GM20000 (cell line): ENCODE data around the gene PRMT3.

Experiments
- DNase-seq: peaks from one replicate; pipeline ENCODE4 v3.0.0; 2012; ENCODE audit warnings: low spot score
- CTCF ChIP-seq: IDR thresholded peaks from 2 replicates; pipeline ENCODE4 v1.5.1; 2012; ENCODE audit warnings: mild to moderate bottlenecking, control low read depth; ENCODE audit errors: extremely low read depth, missing control alignments

PRMT3 gene

GRCh38 chr11:20387261-20388095 lies at the start of gene PRMT3:
Gene PRMT3, plus strand, starts transcription at chr11:20387716. Its CDS starts 31 bp downstream, at chr11:20387747.
- no peak for TF ChIP-seq CTCF
- peak; percentile 97 for DNase-seq

GRCh38 chr11:20342347-20343141 lies 45.0 kb upstream of the PRMT3 start:
- DNase-seq = no peak
- no peak for TF ChIP-seq CTCF

- TF ChIP-seq CTCF = no peak
- no peak for DNase-seq
Measured at GRCh38 chr11:20351136-20351535, 36.4 kb upstream of the PRMT3 start.

DNA sequence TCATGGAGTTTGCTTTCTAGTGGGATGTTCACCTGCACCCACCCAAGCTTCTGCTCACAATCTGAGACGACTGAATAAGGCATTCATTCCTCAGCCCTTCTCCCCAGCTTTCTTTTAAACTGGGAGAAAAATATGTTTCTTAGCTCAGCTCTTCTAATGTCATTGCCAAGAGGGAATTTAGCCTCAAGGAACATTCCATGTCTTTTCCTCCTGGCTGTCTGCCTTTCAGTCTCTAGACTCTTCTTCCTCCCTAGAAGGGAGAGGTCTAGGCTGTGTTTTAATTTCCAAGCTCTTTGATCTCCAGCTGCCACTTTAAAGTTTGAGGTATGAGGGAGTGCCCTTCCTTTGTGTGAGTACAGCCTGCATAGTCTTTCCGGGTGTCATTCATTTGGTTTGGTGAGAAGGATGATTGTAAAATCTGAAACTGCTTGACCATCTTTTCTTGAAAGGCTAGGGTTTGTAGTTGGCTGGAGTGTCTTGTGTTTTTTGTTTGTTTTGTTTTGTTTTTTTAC lies 35.7 kb upstream of the PRMT3 start:
- no peak for DNase-seq
- no peak for TF ChIP-seq CTCF

GRCh38 chr11:20353829-20354434 lies 33.6 kb upstream of the PRMT3 start:
- peak; percentile 54 for TF ChIP-seq CTCF
- DNase-seq = peak; percentile 54

- TF ChIP-seq CTCF = peak; percentile 49
- peak; percentile 39 for DNase-seq
Measured at GRCh38 chr11:20355221-20356219, 32.0 kb upstream of the PRMT3 start.
